Kidney (tissue), 14 donors: ENCODE measurements around the gene IPO4. TPM values are rescaled to one million over a fixed set of nuclear protein-coding genes. Genes with fewer than 3 reads are reported as not detected.
A peak's percentile ranks its signal among the peaks of the same experiment; 100 is the strongest.

Source experiments
- DNase-seq, 5 donors: peaks; one replicate each; pipeline ENCODE4 v3.0.0-alpha.2; 2013 to 2020
- FAIRE-seq: peaks from 2 replicates; lab custom pipeline; 2012; peaks lifted over from hg19 to GRCh38; lab: Jason Lieb, UNC
- H3K27ac ChIP-seq, 2 donors: one replicate each; pipeline ENCODE4 v1.7.0; 2013; ENCODE audit warnings: low read depth in 2 of 2, low read length in 2 of 2, inconsistent platforms in 1 of 2
- H3K27me3 ChIP-seq: one replicate; pipeline ENCODE4 v1.7.1; 2013; ENCODE audit warnings: low read length, inconsistent platforms; ENCODE audit not compliant: control insufficient read depth, insufficient read depth
- H3K36me3 ChIP-seq, 3 donors: one replicate each; pipeline versions ENCODE4 v1.7.0 to v1.7.1; 2013; ENCODE audit warnings: low read length in 3 of 3, control low read depth in 1 of 3, inconsistent platforms in 1 of 3; ENCODE audit not compliant: insufficient read depth in 3 of 3, control insufficient read depth in 2 of 3
- H3K4me1 ChIP-seq, 3 donors: one replicate each; pipeline versions ENCODE4 v1.7.0 to v1.7.1; 2013; ENCODE audit warnings: low read length in 3 of 3, inconsistent platforms in 1 of 3, low read depth in 1 of 3; ENCODE audit not compliant: control insufficient read depth in 2 of 3, insufficient read depth in 2 of 3
- H3K4me3 ChIP-seq, 3 donors: one replicate each; pipeline versions ENCODE4 v1.7.0 to v1.8.1; 2013; ENCODE audit warnings: low read length in 3 of 3, control low read depth in 1 of 3, inconsistent platforms in 1 of 3
- H3K9ac ChIP-seq, 3 donors: one replicate each; pipeline versions ENCODE4 v1.7.0 to v1.7.1; 2013; ENCODE audit warnings: low read length in 3 of 3, control low read depth in 1 of 3, inconsistent platforms in 1 of 3
- H3K9me3 ChIP-seq, 3 donors: one replicate each; pipeline versions ENCODE4 v1.7.0 to v1.7.1; 2013; ENCODE audit warnings: low read length in 3 of 3, control low read depth in 1 of 3, inconsistent platforms in 1 of 3; ENCODE audit not compliant: control insufficient read depth in 2 of 3, insufficient read depth in 1 of 3
- CTCF ChIP-seq: IDR thresholded peaks from 3 replicates; pipeline ENCODE4 v1.5.1; 2012; ENCODE audit warnings: mild to moderate bottlenecking, moderate library complexity, borderline replicate concordance; ENCODE audit not compliant: insufficient read depth; ENCODE audit errors: extremely low read depth
- intact Hi-C: fragments of 100-400 bp; cut with DNase I; formaldehyde crosslinking; loops from one replicate; pipeline ENCODE4 v1.11.1; 2022
- polyA plus RNA-seq: library from polyadenylated mRNA; stranded (reverse); fragments of 350-450 nt; fragmentation: Illumina TruSeq; extraction: RNeasy Lipid Tissue Mini Kit (QIAGEN cat#74804); gene quantifications from one replicate; pipeline ENCODE4 v1.2.3, GENCODE V29; 2014; ENCODE audit warnings: low read depth, low replicate concordance; ENCODE audit not compliant: insufficient read depth
- total RNA-seq: library from RNA; stranded (reverse); fragmentation: NEBNext Ultra II Directional; extraction: Animal tissue kit (Norgen Biotek cat#: 25700); gene quantifications from one replicate; pipeline ENCODE4 v1.2.1, GENCODE V29; 2021
- donor health status: control.
- donor health status: control.
- donor health status: control.
- donor health status: control.
- donor health status: control.
- donor health status: DM: yes; HTN: yes; CAD: no.
- donor health status: Normal renal cell carcinoma (clear cell type).

Gene IPO4
- total and polyA plus RNA-seq, 2 donors from 2014 or later = 22.2 to 49.5 TPM

GRCh38 chr14:24195186-24196070, 6.8 kb upstream of the IPO4 start, which contains the start of gene TM9SF1:
TM9SF1 (minus strand) TSS chr14:24195441; CDS start chr14:24195019, 422 bp downstream.
- peak within 1 kb of the TSS; percentile 94 to 99 for H3K27ac ChIP-seq
- no peaks in the 10 kb centered on the region for H3K9me3 ChIP-seq
- no peaks in the 10 kb centered on the region for H3K27me3 ChIP-seq
- peaks cover 0 to 13% (median 11%) of the 10 kb centered on the region in 3 donors for H3K4me1 ChIP-seq
- TF ChIP-seq CTCF = no peak
- DNase-seq = peak; percentile 91 to 96 (median 93)
- no peak for FAIRE-seq
- intact Hi-C loops = no loop called here
- H3K36me3 ChIP-seq = peaks cover 0 to 21% (median 10%) of the 10 kb centered on the region in 3 donors
- peak within 1 kb of the TSS; percentile 79 to 98 (median 95) for H3K9ac ChIP-seq
- peak within 1 kb of the TSS; percentile 74 to 88 (median 78) for H3K4me3 ChIP-seq

- Histone ChIP-seq H3K27me3 (no peaks in the 10 kb centered on the region), H3K27ac (peak overlapping the region; percentile 94 to 99), H3K36me3 (peaks cover 0 to 21% (median 10%) of the 10 kb centered on the region in 3 donors), H3K4me1 (peaks cover 0 to 13% (median 11%) of the 10 kb centered on the region in 3 donors), H3K4me3 (peak overlapping the region; percentile 74 to 88 (median 78)), H3K9ac (peak overlapping the region; percentile 17 to 98 (median 95)), H3K9me3 (no peaks in the 10 kb centered on the region)
- no peak for TF ChIP-seq CTCF
- no peak for DNase-seq
- intact Hi-C loops = no loop called here
- no peak for FAIRE-seq
Measured at GRCh38 chr14:24194873-24195185, 6.2 kb upstream of the IPO4 start.

- Histone ChIP-seq H3K9ac (peak overlapping the region in 2 of 3 donors; percentile 17 to 95), H3K4me1 (peaks cover 0 to 13% (median 11%) of the 10 kb centered on the region in 3 donors), H3K4me3 (peak overlapping the region; percentile 74 to 88 (median 78)), H3K27ac (peak overlapping the region in 1 of 2 donors; percentile 99), H3K27me3 (no peaks in the 10 kb centered on the region), H3K36me3 (peaks cover 0 to 21% (median 10%) of the 10 kb centered on the region in 3 donors), H3K9me3 (no peaks in the 10 kb centered on the region)
- FAIRE-seq (no peak), DNase-seq (no peak)
- intact Hi-C loops = no loop called here
- TF ChIP-seq CTCF = no peak
Measured at GRCh38 chr14:24194186-24194872, 5.7 kb upstream of the IPO4 start.
